Measurements from ENCODE around the gene GRK1. TPM values are rescaled to one million over a fixed set of nuclear protein-coding genes. Genes with fewer than 3 reads are reported as not detected.

The GRK1 gene
- total RNA-seq, 1 experiment from 2014 or later = not detected

GRCh38 chr13:113771709-113772331, 104.8 kb downstream of the GRK1 start:
- CTCF ChIA-PET = no interaction called here
- intact Hi-C loops (cut with micrococcal nuclease) = no loop called here
- peak; percentile 36 for DNase-seq (ENCODE audit: unreplicated experiment)
- POLR2A ChIA-PET = no interaction called here
- H3K4me3 Mint-ChIP-seq (ENCODE audit: unreplicated experiment) = no peak overlapping the region
- no peaks in the 10 kb centered on the region for H3K4me1 Mint-ChIP-seq (ENCODE audit: insufficient read depth, unreplicated experiment)
- H3K36me3 Mint-ChIP-seq (ENCODE audit: insufficient read depth, unreplicated experiment) = no peaks in the 10 kb centered on the region
- no peak overlapping the region for H3K27ac Mint-ChIP-seq (ENCODE audit: low read depth, unreplicated experiment)
- TF ChIP-seq CTCF (IDR thresholded peaks at IDR 0.05; ENCODE audit: unreplicated experiment) = no peak
- BruUV-seq (replicated peaks) = no TSS peak
- peaks cover 8% of the 10 kb centered on the region for H3K9me3 Mint-ChIP-seq (ENCODE audit: unreplicated experiment)
- H3K27me3 Mint-ChIP-seq (ENCODE audit: insufficient read depth, unreplicated experiment) = no peaks in the 10 kb centered on the region

- H3K36me3 Mint-ChIP-seq (ENCODE audit: insufficient read depth, unreplicated experiment) = no peaks in the 10 kb centered on the region
- ChIA-PET CTCF (no interaction called here), POLR2A (interaction anchor here (0.6 to 0.7 kb wide), 3 partner anchors 30 to 140 kb away, joined by 3 to 5 read pairs (median 5); no protein-coding TSS in a partner anchor)
- H3K27ac Mint-ChIP-seq (ENCODE audit: low read depth, unreplicated experiment) = no peak overlapping the region
- BruUV-seq (replicated peaks) = no TSS peak
- DNase-seq (ENCODE audit: unreplicated experiment) = peak; percentile 77
- intact Hi-C loops (cut with micrococcal nuclease) = no loop called here
- peaks cover 8% of the 10 kb centered on the region for H3K9me3 Mint-ChIP-seq (ENCODE audit: unreplicated experiment)
- no peak for TF ChIP-seq CTCF (IDR thresholded peaks at IDR 0.05; ENCODE audit: unreplicated experiment)
- no peaks in the 10 kb centered on the region for H3K27me3 Mint-ChIP-seq (ENCODE audit: insufficient read depth, unreplicated experiment)
- H3K4me1 Mint-ChIP-seq (ENCODE audit: insufficient read depth, unreplicated experiment) = no peaks in the 10 kb centered on the region
- no peak overlapping the region for H3K4me3 Mint-ChIP-seq (ENCODE audit: unreplicated experiment)
Observed at GRCh38 chr13:113774177-113775107, 107.4 kb downstream of the GRK1 start.

GRCh38 chr13:113775451-113776145, 108.6 kb downstream of the GRK1 start:
- ChIA-PET POLR2A (no interaction called here), CTCF (no interaction called here)
- no peak overlapping the region for H3K4me3 Mint-ChIP-seq (ENCODE audit: unreplicated experiment)
- H3K27me3 Mint-ChIP-seq (ENCODE audit: insufficient read depth, unreplicated experiment) = no peaks in the 10 kb centered on the region
- BruUV-seq (replicated peaks) = no TSS peak
- no peak overlapping the region for H3K27ac Mint-ChIP-seq (ENCODE audit: low read depth, unreplicated experiment)
- peaks cover 8% of the 10 kb centered on the region for H3K9me3 Mint-ChIP-seq (ENCODE audit: unreplicated experiment)
- H3K4me1 Mint-ChIP-seq (ENCODE audit: insufficient read depth, unreplicated experiment) = no peaks in the 10 kb centered on the region
- no peaks in the 10 kb centered on the region for H3K36me3 Mint-ChIP-seq (ENCODE audit: insufficient read depth, unreplicated experiment)
- no peak for TF ChIP-seq CTCF (IDR thresholded peaks at IDR 0.05; ENCODE audit: unreplicated experiment)
- intact Hi-C loops (cut with micrococcal nuclease) = no loop called here
- DNase-seq (ENCODE audit: unreplicated experiment) = no peak
